Forelimb muscle (tissue), 1 donor: ENCODE results near the gene RAB44. TPM values are rescaled to one million over a fixed set of nuclear protein-coding genes. Genes with fewer than 3 reads are reported as not detected.

Experiments used
- DNase-seq: peaks from one replicate; pipeline ENCODE4 v3.0.0-alpha.2; 2013; ENCODE audit warnings: low read depth
- polyA plus RNA-seq: library from polyadenylated mRNA; unstranded; fragments of 120-200 nt; gene quantifications from one replicate; pipeline ENCODE4 v1.2.1, GENCODE V29; 2013; ENCODE audit not compliant: insufficient read length

The RAB44 gene
- polyA plus RNA-seq, 1 donor: 0.05 TPM

DNA sequence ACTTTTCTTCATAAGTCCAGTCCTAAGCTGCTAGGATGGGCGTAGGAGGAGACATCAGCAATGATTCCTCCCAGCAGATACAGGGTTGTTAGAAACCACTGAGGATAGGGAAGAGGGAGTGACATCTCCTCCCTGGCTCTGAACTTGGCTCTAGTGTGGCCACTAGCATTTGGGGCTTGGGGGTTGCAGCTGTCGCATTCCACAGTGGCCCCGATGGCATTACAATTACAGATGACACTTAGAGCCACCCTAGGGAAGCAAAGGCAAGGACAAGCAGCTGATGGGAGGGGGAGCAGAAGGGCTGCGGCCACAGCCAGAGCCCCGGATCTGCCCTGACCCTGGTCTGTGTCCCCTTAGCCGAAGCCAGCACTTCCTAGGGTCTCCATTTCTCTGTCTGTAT, 28.6 kb upstream of the RAB44 start:
- DNase-seq: no peak

DNA sequence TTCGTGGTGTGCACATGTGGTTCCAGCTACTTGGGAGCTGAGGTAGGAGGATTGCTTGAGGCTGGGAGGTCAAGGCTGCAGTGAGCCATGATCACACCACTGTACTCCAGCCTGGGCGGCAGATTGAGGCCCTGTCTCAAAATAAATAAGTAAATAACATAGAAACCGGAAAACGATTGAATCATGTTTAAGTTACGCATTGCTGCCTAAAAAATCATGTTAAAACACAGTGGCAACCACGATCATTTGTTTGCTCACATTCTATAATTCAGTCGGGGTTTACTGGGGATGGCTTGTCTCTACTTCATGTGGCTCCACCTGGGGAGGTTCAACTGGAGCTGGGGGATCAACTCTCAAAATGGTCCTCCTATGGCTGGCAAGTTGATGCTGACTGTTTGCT, 27.4 kb upstream of the RAB44 start:
- no peak for DNase-seq

DNA sequence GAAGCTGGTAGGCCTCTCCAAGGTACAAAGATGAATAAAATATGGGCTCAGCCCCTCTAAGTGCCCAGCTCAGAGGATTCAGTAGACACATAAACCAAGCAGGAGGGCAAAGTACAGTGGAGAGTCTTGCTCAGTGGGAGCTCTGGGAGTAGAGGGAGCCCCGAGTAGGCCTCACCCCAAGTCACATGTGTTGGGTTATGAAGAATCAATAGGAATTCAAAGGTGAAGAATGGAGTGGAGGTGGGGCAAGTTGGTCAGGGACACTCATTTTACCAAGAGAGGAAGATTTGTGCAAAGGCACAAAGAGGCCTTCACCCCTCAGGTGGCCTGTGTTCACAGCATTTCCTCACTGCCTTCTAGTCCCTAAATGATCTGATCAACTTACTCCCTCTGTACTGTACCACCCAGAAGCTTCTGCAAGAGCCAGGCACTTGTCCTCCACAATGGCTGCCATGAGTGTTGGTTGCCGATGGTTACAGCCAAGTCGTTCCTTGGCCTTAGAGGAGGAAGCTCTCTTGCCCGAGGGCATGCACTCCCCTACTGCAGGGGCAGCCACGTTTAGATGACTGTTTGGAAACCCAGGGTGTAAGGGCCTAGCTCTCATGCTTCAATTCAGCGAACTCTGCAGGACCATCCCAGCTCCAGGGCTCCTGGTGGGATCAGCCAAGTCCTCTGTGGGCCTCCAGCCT, 25.8 kb upstream of the RAB44 start:
- no peak for DNase-seq

GRCh38 chr6:36673882-36674281, 23.7 kb upstream of the RAB44 start:
- no peak for DNase-seq

GRCh38 chr6:36674942-36675341, 22.7 kb upstream of the RAB44 start:
- DNase-seq: no peak

DNA sequence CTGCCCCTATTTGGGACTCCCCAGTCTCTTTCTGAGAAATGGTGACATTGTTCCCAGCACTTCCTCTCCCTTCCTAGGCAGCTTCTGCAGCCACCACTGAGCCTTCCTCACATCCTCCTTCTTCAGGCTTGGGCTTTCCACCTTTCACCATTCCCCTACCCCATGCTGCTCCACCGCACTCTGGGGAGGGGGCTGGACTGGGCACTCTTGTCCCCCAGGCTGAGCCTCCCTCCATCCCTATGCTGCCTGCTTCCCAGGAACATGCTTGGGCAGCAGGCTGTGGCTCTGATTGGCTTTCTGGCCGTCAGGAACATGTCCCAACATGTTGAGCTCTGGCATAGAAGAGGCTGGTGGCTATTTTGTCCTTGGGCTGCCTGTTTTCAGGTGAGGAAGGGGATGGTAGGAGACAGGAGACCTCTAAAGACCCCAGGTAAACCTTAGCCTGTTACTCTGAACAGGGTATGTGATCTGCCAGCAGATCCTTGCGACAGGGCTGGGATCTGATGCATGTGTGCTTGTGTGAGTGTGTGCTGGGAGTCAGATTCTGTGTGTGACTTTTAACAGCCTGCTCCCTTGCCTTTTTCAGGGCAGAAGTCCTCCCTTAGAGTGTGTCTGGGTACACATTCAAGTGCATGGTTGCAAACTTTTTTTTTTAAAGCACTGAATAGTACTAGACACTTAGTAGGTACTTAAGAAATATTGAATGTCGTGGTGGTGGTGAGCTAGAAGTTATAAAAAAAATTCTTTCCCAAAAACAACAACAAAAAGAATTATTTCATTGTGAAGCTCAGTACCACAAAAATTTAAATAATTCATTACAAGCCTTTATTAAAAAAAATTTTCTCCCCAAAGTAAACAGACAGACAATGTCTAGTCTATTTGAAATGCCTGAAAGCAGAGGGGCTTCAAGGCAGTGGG, 21.2 kb upstream of the RAB44 start:
- no peak for DNase-seq

DNA sequence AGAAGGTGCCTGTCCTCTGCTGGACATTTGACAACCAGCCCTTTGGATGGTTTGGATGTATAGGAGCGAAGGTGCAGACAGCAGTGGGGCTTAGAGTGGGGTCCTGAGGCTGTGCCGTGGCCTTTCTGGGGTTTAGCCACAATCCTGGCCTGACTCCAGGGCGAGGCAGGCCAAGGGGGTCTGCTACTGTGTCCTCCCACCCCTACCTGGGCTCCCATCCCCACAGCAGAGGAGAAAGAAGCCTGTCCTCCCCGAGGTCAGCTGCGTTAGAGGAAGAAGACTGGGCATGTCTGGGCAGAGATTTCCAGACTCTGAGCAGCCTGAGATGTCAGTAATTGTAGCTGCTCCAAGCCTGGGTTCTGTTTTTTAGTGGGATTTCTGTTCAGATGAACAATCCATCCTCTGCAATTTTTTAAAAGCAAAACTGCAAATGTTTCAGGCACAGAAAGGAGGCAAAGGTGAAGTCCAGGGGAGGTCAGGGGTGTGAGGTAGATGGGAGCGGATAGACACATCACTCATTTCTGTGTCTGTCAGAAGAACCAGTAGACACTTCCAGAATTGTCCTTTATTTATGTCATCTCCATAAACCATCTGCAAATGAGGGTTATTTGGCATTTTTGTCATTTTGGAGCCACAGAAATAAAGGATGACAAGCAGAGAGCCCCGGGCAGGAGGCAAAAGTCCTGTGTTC, 20.4 kb upstream of the RAB44 start:
- DNase-seq: no peak

- DNase-seq: no peak
Observed at GRCh38 chr6:36677753-36678487, 19.7 kb upstream of the RAB44 start.

- no peak for DNase-seq
Observed at GRCh38 chr6:36678488-36679042, 19.1 kb upstream of the RAB44 start, which contains the start of gene CDKN1A. Gene CDKN1A (plus strand): TSS chr6:36678714. CDS start chr6:36684102, 5,388 bp downstream.

- DNase-seq: no peak
Observed at GRCh38 chr6:36679043-36679833, 18.4 kb upstream of the RAB44 start.

DNA sequence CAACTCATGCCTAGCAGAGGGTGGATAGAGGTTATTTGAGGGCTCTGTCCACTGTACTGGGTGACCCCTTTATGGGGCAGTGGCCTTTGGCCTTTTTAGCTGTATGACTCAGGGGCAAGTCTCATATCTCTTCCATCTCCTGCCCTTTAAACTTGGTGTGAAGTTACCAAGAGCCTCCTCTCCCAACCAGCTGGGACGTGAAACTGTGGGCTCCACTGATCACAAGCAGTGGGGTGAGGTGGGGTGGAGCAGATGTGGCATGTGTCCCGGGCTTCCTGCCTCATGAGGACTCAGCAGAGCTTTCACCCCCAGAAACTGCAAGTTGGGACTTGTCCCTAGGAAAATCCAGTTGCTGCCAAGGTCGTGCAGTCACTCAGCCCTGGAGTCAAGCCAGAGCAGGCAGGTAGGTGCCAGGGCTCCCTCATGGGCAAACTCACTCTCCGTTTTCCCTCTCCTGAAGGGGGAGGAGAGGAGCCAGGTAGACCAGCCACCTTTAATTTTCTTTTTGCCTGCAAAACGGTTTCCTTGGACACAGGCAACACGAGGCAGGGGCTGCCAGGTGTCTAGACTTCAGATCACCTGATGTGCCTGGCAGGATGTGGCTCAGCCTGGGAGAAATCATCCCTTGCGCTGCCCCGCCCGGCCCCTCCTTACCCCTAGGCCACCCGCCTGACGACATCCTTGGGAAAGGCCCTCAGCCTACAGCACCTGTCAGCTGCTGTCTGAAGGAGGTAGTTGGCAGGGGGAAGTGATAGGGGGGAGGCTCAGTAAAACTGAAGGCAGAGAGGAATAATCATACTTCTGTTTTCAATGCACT, 15.1 kb upstream of the RAB44 start:
- DNase-seq: no peak

GRCh38 chr6:36683145-36683655, 14.4 kb upstream of the RAB44 start:
- no peak for DNase-seq

DNA sequence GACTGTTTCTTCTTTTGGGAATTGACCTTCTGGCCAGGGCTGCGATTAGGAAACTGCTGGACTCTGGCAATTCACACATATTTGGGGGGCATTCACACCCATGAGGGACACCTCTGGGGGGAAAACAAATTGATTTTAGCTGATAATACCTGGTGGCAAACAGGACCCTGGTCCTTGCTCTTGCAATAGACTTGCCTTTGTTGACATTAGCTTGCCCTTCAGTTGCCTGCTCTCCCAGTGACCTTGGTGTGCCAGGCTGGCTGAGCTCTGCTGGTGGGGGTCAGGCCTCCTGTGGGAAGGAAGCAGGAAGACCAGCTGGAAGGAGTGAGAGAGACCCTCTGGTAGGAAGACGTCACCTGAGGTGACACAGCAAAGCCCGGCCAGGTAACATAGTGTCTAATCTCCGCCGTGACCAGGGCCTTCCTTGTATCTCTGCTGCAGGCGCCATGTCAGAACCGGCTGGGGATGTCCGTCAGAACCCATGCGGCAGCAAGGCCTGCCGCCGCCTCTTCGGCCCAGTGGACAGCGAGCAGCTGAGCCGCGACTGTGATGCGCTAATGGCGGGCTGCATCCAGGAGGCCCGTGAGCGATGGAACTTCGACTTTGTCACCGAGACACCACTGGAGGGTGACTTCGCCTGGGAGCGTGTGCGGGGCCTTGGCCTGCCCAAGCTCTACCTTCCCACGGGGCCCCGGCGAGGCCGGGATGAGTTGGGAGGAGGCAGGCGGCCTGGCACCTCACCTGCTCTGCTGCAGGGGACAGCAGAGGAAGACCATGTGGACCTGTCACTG, 13.8 kb upstream of the RAB44 start:
- no peak for DNase-seq

GRCh38 chr6:36684447-36684812, 13.2 kb upstream of the RAB44 start:
- no peak for DNase-seq

DNA sequence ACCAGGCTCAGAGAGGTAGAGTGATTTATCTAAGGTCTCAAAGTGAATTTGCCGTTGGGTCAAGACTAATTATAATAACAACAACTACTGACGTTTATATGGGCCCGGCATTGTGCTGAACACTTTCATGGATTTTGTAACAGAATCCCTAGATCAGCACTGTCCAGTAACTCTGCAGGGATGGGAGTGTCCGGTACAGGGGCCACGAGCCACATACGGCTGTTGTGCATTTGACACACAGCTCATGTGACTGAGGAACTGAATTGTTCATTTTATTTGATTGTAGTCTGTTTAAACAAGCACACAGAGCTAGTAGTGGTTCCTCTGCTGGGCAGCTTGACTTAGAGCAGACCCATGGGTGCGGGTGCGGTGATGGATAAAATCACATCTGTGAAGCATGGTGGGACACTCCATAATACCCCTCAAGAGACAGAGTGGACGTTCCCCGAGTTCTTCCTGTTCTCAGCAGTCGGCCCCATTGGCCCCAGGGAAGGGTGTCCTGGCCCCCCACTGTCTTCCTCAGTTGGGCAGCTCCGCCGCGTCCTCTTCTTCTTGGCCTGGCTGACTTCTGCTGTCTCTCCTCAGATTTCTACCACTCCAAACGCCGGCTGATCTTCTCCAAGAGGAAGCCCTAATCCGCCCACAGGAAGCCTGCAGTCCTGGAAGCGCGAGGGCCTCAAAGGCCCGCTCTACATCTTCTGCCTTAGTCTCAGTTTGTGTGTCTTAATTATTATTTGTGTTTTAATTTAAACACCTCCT, 12.3 kb upstream of the RAB44 start:
- no peak for DNase-seq

GRCh38 chr6:36685926-36686667, 11.5 kb upstream of the RAB44 start:
- DNase-seq: no peak
